GM18526 (cell line): ENCODE measurements around the gene MIEN1.

Experiments used
- POLR2A ChIP-seq: IDR thresholded peaks from 3 replicates; pipeline ENCODE4 v1.6.1; 2011; ENCODE audit not compliant: insufficient read length; ENCODE audit errors: extremely low read depth

MIEN1 gene

DNA sequence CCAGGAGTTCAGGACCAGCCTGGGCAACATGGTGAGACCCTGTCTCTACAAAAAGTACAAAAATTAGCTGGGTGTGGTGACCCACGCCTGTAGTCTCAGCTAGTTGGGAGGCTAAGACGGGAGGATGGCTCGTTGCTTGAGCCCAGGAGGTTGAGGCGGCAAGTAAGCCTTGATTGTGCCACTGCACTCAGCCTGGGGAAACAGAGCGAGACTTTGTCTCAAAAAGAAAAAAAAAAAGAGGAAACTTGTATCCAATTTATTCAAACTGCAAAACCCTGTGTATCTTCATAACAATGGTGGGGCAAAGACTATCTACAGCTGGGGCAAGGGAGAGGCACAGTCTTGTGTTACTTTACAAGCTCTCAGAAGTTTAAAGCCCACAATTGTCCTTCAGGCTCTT lies 28.9 kb upstream of the MIEN1 start:
- no peak for TF ChIP-seq POLR2A

DNA sequence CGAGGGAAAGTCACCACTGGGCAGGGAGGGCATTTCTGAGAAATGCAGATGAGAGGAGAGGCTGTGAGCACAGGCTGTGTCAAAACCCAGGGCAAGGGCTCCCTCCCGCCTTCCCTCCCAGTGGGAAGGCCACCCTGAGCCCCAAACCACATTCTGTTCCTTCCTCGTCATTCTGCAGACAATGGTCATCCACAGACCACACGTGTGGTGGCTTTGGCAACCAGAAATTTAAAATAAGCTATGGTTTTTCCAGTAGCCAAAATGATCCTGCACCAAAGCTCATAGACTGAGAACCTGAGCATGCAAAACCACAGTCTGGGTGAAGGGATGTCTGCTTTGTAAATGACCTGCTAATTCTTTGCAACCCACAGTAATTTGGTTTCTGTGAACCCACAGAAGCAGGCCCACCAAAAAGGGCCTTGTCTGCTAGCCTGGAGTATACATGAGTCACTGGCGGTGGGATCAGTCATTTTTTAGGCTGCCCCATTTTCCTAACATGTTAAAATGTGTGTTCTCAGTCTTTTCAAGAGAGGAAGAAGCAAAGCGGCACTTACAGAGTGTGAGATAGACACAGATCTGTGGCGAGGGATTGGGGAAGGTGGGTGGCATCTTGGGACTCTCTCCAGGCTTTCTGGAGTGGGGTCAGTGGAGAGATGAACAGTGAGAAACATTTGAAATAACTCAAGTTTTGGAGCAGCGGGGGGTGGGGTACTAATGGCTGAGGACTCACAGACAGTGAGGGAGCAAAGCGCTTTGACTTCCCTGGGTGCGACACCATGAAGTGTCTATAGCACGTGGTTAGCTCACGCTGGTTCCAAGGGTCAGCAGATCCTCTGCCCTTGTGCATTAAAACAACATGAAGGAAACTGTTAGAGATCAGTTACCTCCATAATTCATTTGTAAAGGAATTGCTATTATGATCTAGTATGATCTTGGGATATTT lies 27.9 kb upstream of the MIEN1 start:
- TF ChIP-seq POLR2A: no peak

DNA sequence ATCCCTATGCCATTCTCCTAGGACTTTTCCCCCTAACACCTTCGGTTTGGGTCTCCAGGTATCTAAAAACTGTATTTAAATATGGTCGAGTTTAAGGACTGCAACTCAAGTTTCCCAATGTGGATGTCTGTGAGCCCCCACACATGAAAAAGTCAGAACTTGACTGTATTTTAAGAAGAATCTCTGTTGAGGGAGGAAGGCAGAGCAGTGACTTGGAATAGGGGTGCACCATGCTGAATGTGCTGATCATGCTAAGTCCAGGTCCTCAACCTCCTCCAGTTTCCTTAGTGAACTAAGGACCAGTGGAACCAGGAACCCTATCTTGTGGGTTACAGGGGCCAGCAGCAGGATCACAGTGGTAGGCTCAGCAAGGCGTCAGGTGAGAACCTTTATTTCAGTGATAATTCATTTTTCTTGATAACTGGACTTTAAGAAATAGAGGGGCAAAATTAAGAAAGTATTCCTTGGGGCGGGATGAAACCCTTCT lies 26.9 kb upstream of the MIEN1 start:
- TF ChIP-seq POLR2A: no peak

DNA sequence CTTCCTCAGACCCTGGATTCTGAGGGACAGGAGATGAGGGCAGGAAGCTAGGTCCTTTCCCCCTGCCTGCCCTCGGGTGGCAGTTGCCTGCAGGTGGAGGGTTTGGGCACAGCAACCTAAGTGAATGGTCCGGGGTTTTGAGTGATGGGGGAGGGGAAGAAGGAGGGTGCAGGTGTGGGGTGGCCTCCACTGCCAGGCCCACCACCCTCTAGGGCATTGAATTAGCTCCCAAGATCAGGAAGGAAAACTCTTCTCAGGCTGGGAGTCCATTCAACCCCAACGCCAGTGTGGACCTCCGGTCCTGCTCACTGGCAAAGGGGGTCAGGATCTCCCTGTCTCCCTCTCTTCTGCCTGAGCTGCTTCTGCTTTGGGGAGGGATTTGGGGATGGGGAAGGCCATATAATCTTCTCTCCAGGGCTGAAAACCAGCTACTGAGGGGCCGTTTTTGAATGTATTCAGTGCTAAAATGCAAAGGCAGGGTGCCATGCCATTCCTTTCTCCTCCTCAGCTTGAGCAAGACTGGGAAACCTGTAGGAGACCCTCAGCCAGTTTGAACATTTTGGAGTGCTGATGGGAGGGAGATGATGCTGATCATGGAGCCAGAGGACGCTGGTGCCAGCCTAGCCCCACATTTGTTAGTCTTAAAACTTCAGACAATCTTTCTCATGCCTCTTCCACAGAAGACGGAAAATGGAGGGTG lies 26.2 kb upstream of the MIEN1 start:
- TF ChIP-seq POLR2A: peak; percentile 7

DNA sequence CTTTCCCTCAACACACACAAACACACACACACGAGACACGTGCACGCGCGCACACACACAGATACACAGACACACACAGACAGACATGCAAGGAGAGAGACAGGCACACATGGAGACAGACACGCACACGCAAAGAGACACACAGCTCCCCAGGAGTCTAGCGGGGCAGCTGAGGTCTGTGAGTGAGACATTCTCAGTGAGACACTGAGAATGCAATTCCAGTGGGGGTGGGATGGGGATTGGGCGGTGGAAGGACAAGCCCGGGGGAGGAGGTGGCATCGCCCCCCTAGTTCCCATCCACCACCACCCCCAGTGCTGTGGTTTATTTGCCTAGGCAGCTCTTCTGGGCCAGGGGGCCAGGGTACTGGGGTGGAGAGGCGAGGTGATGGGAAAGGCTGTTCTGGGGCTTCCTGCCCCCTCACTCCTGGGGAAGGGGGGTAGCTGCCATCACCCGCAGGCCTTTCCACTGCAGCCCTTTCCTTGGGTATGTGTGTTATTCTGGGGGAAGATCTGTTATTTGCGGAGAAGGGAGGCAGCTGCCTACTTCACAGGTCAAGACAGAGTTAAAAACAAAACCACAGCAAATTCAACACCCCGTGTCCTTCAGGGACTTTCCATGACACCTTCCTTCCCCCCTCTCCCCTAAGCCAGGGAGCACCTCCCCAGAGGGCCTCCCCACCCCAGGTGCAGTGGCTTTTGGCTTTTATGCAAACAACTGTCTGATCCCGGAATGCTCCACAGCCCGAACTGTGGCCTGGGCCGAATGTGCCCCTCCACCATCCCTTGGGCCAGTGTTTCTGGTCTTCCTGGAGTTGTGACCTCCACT lies 25.4 kb upstream of the MIEN1 start:
- TF ChIP-seq POLR2A: peak; percentile 57

DNA sequence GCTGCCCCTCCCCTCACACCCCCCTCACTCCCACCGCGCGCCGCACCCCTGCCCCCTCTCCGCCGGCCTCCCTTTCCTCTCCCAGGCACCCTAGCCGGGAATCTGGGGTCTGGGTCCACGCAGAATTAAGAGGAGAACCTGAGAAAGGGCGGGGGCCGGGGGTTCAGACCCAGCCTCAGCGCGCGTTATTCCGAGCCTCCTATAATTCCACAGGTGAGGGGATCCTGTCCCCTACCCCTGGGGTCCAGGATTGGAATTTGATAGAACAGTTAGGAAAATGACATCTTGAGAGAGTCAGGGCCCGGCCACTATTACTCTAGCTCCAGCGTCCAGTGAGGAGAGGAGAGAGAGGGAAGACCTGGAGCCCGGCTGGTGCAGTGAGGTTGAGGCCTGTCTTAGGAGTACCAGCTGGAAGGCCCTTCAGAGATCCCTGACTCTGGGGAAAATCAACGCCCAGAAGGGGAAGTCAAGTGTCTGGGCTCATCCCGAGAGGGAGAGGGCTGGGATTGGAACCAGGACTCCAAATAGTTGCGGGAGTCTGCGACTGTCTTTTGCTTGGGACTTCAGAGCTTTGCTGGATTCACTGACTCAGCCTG lies 24.7 kb upstream of the MIEN1 start:
- TF ChIP-seq POLR2A: no peak

DNA sequence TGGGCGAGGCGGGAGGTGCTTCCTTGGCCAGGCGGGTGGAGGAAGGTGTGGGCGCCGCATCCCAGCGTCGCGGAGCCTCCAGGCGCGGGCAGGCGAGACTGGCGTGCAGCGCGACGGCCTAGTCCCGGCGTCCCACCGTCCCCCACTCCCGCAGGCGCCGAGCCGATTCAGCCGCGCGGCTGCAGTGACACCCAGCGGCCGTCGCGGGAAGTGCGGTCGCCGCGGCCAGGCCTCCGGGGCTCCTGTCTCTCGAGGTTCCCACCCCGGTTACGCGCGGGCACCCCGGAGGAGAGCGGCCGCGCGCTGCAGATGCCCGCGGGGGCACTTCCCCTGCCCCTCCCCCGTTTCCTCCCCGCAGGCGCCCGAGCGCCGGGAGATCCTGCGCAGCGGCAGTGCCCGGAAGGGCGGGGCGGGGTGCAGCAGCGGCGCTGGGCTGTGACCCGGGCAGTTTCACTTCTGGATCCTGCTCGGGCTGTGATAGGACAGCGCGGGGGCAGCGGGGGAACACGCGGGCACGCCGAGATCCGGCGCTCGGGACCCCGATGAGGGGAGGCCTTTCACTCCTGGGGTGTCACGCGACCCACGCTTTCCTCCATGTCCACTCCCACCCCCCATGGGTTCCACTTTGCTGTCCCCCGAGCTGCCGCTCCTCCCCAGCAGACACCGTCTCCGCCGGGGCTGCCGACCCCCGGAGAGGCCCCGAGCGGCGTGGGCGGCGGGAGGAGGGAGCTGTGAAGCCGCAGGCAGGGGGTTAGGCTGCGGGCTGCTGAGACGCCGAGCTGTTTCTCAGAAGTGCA lies 24.0 kb upstream of the MIEN1 start:
- peak; percentile 53 for TF ChIP-seq POLR2A

DNA sequence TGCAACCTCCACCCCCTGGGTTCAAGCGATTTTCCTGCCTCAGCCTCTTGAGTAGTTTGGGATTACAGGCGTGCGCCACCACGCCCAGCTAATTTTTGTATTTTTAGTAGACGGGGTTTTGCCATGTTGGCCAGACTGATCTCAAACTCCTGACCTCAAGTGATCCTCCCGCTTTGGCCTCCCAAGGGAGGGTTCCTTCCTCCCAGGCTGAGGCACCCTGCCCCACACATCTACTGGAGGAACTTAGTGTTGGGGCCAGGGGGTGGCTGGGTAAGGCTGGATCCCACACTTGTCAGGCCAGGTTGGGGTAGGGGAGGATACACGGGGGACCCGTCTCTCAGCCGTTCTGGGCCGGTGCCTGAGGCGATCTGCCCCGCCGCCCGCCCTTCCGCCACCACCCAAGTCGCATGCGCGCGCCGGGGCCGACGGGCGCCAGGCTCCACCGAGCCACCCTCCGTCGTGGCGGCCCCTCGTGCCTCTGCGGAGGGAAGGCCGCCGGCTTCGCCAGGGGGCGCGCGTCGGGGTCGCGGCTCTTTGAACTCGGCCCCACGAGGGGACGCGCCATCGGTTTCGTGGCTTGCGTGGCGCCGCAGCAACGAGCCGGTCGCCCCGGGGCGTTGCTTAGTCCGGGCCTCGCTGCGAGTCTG lies 23.3 kb upstream of the MIEN1 start:
- peak; percentile 54 for TF ChIP-seq POLR2A

DNA sequence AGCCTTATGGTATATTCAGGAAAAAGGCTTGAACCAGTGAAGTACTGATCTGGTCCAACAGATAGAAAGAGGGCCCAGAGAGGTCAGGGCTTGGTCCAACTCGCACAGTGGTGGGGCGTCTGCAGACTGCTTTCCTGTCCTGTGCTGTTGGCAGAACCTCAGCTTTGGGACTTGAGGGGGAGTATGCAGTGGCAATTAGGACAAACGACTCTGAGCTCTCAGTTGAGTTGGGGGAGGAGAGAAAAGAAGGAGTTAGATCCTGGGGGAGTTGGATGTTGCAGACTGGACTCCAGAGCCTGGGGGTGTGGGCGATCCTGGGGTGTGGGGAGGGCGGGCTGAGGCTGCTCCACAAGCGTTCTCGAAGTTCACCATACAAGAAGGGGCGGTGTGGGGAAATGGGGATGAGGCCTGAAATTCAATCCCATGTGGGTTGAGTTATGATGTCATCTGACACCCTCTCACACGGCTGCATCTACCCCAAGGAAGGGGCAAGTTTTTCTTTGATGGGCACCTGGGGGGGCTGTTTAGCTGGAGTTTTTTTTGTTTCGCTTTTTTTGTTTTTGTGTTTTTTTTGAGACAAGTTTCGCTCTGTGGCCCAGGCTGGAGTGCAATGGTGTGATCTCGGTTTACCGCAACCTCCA lies 22.0 kb upstream of the MIEN1 start:
- no peak for TF ChIP-seq POLR2A

DNA sequence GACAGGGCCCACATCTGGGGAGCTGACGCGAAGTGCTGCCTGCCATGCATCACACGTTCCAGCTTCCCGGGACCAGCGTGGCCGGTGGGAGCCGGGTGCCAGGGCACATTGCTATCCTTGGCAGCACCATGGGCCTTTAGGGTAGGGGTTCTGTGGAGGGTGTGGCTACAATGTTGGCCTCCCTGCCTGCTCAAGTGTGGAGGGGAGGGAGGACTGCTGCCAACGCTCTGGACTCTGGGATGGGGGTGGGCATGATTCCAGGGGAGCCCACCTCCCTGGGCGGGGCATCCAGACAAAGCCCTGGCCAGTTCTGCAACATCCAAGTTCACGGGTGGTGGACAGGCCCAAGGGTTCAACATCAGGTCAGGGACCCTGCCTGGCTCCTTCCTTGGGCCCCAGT lies 21.3 kb upstream of the MIEN1 start:
- no peak for TF ChIP-seq POLR2A

DNA sequence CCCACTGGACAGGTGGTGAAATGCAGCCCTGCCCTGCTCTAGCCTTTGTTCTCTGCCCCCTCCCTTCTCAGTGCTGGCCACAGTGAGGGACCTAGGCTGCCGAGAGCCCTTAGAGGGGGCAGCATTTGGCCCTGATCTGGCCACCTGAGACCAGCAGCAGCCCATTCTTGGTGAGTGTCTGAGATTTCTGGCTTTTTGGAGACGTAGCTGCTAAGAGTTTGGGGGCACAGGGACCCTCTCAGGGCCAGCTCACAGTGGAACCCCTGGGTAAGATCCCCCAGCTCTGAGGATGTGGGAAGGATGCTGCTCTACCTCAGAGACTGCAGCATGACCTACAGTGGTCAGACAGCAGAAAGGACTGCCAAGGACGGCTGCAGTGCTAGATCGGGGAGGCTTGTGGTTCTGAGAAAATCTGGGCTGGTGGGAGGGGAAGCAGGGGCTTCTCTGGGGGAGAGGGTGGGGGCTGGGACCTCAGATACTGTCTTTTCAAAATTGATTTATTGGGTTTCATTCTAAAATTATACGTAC lies 20.7 kb upstream of the MIEN1 start:
- TF ChIP-seq POLR2A: no peak

DNA sequence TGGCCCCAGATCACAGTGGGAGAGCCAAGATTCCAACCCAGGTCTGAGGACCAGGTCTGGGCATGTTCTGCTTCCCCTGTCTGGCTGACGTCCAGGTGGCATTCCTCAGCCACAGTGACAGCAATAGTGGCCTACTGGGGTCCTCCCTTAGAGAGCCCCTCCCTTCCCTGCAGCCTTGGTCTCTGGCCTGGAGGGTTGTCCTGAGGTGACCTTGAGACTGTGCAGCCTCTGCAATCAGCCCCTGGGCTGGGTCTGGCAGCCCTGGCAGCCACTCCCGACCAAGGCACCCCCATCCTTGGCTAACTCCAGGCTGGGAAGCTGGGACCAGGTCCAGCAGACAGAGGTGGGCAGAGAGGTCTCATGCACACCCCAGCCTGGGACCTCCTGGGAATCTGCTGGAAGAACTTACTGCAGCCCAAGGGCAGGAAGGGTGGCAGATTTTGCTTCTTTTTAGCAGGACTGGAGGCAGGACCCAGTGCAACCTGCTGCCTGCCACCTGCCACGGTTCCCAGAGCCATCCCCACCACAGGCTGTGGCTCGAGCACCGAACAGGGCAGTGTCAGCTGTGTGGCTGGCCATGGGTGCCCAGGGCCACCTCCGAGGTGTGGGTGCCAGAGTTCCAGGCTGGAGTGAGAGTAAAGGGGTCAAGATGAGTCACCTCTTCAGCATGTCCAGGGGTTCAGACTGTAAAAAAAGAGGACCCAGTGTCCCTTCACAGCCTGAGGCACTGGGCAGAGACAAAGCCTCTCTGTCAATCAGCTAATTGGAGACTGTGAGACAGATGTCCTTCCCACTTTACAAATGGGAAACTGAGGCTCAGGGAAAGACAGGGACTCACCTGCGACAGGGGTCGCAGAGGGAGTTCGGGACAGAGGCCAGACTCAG lies 20.0 kb upstream of the MIEN1 start:
- TF ChIP-seq POLR2A: no peak

DNA sequence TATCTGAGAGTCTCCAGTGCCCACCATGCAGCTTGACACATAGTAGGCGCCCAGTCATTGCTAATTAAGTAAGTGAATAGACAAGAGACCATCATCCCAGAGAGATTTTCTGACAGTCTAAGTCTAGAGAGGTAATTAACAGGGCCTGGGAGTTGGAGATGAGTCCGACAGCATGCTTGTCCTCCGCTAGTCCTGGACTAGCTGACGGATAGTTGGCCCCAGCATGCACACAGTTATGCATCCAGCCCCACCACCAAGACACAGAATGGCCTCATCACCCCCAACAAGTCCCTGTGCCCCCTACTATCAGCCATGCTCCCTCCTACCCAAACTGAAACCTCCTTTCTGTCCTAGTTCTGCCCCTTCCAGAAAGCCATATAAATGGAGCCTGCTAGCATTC lies 17.4 kb upstream of the MIEN1 start:
- TF ChIP-seq POLR2A: no peak

DNA sequence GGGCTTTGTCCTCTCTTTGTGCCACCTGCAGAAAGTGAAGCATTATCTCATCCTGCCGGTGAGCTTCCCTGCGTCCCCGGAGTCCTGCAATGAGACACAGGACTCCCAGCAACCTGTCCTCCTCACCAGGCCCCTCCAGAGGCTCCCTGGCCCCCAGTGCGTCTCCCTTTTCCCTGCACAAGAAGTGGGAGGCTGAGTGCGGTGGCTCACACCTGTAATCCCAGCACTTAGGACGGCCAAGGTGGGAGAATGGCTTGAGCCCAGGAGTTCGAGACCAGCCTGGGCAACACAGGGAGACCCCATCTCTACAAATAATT lies 15.8 kb upstream of the MIEN1 start:
- no peak for TF ChIP-seq POLR2A
